ENCODE results near the gene NSRP1. TPM values are rescaled to one million over a fixed set of nuclear protein-coding genes. Genes with fewer than 3 reads are reported as not detected.

Gene NSRP1
- total RNA-seq, 1 experiment from 2014 or later = 28.0 TPM

DNA sequence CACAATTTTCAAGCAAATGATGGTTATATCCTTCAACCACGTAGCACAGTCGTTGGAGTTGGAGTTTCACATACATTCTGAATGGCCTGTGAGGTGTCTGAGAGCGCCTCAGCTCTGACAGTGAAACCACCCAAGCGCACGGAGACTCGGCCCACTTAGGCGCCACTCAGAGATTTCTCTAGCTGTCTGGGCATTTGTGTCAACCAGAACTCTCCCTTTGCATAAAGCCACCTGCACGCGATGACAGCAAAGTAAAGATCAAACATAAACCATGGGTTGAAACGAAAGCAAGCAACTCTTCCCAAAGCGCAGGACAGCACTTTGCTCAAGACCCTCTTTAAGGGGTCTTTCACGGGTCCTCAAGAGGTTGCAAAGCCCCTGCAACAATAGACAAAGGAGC is 118.3 kb downstream of the NSRP1 start:
- Mint-ChIP-seq H3K27ac (ENCODE audit: unreplicated experiment) (peak overlapping the region; percentile 91), H3K27me3 (ENCODE audit: insufficient read depth, unreplicated experiment) (no peaks in the 10 kb centered on the region), H3K4me3 (ENCODE audit: unreplicated experiment) (peak overlapping the region; percentile 98), H3K36me3 (ENCODE audit: insufficient read depth, unreplicated experiment) (peaks cover 10% of the 10 kb centered on the region), H3K4me1 (ENCODE audit: low read depth, unreplicated experiment) (peaks cover 45% of the 10 kb centered on the region), H3K9me3 (ENCODE audit: unreplicated experiment) (no peaks in the 10 kb centered on the region)
- Histone ChIP-seq H3K36me3 (ENCODE audit: control insufficient read depth, insufficient read depth, low read length) (no peaks in the 10 kb centered on the region), H3K4me1 (peaks cover 36% of the 10 kb centered on the region), H3K4me3 (ENCODE audit: low read depth, low read length) (peak overlapping the region; percentile 57; the same call in 1 of the 2 replicates), H3K27me3 (replicated peaks; ENCODE audit: control insufficient read depth, insufficient read depth, low read length) (no peaks in the 10 kb centered on the region), H3K9me3 (no peaks in the 10 kb centered on the region)
- DNase-seq = no peak
- ChIA-PET POLR2A (interaction anchor here (0.6 to 1.3 kb wide), 4 partner anchors 9 to 557 kb away, joined by 3 to 8 read pairs (median 4); no protein-coding TSS in a partner anchor), CTCF (interaction anchor here (1.4 to 2.7 kb wide), 4 partner anchors 9 to 130 kb away, joined by 3 to 17 read pairs (median 16); no protein-coding TSS in a partner anchor)
- TF ChIP-seq, protein P1, sequence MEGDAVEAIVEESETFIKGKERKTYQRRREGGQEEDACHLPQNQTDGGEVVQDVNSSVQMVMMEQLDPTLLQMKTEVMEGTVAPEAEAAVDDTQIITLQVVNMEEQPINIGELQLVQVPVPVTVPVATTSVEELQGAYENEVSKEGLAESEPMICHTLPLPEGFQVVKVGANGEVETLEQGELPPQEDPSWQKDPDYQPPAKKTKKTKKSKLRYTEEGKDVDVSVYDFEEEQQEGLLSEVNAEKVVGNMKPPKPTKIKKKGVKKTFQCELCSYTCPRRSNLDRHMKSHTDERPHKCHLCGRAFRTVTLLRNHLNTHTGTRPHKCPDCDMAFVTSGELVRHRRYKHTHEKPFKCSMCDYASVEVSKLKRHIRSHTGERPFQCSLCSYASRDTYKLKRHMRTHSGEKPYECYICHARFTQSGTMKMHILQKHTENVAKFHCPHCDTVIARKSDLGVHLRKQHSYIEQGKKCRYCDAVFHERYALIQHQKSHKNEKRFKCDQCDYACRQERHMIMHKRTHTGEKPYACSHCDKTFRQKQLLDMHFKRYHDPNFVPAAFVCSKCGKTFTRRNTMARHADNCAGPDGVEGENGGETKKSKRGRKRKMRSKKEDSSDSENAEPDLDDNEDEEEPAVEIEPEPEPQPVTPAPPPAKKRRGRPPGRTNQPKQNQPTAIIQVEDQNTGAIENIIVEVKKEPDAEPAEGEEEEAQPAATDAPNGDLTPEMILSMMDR (IDR thresholded peaks at IDR 0.05; ENCODE audit: insufficient read depth in 1 of 2, low read depth in 1 of 2, low read length in 1 of 2, severe bottlenecking in 1 of 2, unreplicated experiment in 1 of 2) = no peak
- intact Hi-C loops (cut with micrococcal nuclease; ENCODE audit: unreplicated experiment) = loop anchor here (1.0 to 5.0 kb wide), 2 partner anchors 9 to 43 kb away; no protein-coding TSS in a partner anchor
- BruUV-seq (replicated peaks) = TSS peak; percentile 44

DNA sequence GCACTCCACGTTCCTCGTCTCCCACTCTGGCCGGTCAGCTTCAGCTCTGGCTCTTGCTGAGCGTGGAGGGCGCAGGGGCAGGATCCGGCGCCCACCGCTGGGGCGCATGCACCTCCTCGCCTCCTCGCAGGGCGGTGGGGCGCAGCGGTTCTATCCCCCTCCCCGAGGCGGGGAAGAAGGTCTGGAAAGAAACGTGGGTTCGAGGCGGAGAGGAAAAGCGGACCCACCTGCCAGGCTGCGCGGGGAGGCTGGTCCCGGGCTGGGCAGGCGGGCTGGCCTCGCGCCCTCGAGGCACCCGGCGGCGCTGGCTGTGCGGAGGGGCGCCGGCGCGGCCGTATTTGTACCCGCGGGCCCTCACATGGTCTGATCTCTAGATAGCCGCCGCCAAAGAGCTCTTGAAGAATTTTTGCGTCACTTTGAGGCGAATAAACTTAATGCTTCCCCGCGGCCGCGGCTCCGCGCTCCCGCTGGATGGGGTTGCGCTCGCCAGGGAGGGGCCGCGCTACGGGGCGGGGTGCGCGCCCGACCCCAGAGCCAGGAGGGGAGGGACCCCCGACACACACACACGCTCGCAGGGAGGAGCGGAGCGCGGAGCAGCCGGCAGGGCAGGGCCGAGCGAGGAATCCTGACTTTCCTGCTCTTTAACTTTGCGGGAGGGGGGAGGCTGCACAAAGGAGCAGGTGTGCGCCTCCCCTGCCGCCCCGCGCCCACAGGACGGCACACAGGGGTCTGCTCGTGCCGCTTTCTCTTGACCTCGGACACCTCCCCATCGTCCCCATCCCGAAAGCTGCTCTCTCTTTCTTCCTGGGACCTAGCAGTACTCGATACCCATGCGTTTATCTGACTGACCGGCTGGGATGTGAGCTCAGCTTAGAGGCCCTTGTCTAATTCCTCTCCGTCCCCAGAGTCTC is 119.0 kb downstream of the NSRP1 start, which contains the start of gene SLC6A4:
Gene SLC6A4, minus strand, starts transcription at position 312 of the 911 bp plus-strand sequence. CDS start 13,739 bp downstream, outside the sequence.
- no peaks in the 10 kb centered on the region for H3K9me3 ChIP-seq
- H3K27ac Mint-ChIP-seq (ENCODE audit: unreplicated experiment) = peak within 1 kb of the TSS; percentile 91
- no peaks in the 10 kb centered on the region for H3K9me3 Mint-ChIP-seq (ENCODE audit: unreplicated experiment)
- peak within 1 kb of the TSS; percentile 57 for H3K4me3 ChIP-seq (ENCODE audit: low read depth, low read length)
- no peaks in the 10 kb centered on the region for H3K27me3 Mint-ChIP-seq (ENCODE audit: insufficient read depth, unreplicated experiment)
- BruUV-seq (replicated peaks) = no TSS peak
- POLR2A ChIA-PET = interaction anchor here (0.6 to 1.3 kb wide), 5 partner anchors 10 to 131 kb away, joined by 3 to 6 read pairs (median 3); no protein-coding TSS in a partner anchor
- CTCF ChIA-PET = interaction anchor here (1.2 to 2.7 kb wide), 7 partner anchors 10 to 131 kb away, joined by 3 to 17 read pairs (median 10); no protein-coding TSS in a partner anchor
- peak; percentile 67 to 77 for DNase-seq
- peaks cover 38% of the 10 kb centered on the region for H3K4me1 Mint-ChIP-seq (ENCODE audit: low read depth, unreplicated experiment)
- peaks cover 31% of the 10 kb centered on the region for H3K4me1 ChIP-seq
- H3K36me3 ChIP-seq (ENCODE audit: control insufficient read depth, insufficient read depth, low read length) = no peaks in the 10 kb centered on the region
- H3K36me3 Mint-ChIP-seq (ENCODE audit: insufficient read depth, unreplicated experiment) = peaks cover 13% of the 10 kb centered on the region
- TF ChIP-seq, protein P1 (IDR thresholded peaks at IDR 0.05; ENCODE audit: insufficient read depth in 1 of 2, low read depth in 1 of 2, low read length in 1 of 2, severe bottlenecking in 1 of 2, unreplicated experiment in 1 of 2) = no peak
- H3K27me3 ChIP-seq (replicated peaks; ENCODE audit: control insufficient read depth, insufficient read depth, low read length) = no peaks in the 10 kb centered on the region
- peak within 1 kb of the TSS; percentile 98 for H3K4me3 Mint-ChIP-seq (ENCODE audit: unreplicated experiment)
- intact Hi-C loops (cut with micrococcal nuclease; ENCODE audit: unreplicated experiment) = loop anchor here (1.0 to 5.0 kb wide), 4 partner anchors 9 to 131 kb away; no protein-coding TSS in a partner anchor

Small RNA genes within 50 kb of the gene (microRNA-seq; reads per million reads assigned to microRNA genes)
- gene MIR423 = not detected

Other genes with a start within 250 kb of the NSRP1 start
- gene SSH2, start 186.6 kb upstream of the NSRP1 start, total RNA-seq (2022) = 42.4 and 48.2 TPM in 2 replicates
- gene EFCAB5, start 175.2 kb upstream of the NSRP1 start, total RNA-seq (2022) = 0.43 TPM in 1 of 2 replicates, not detected in the other
- 15.0 and 20.6 TPM in 2 replicates for gene SLC6A4, start 118.9 kb downstream of the NSRP1 start, total RNA-seq (2022)
- 56.1 and 57.4 TPM in 2 replicates for gene BLMH, start 175.1 kb downstream of the NSRP1 start, total RNA-seq (2022)
- not detected in 2 replicates for gene TMIGD1, start 217.2 kb downstream of the NSRP1 start, total RNA-seq (2022)